AG04449 (cell line): ENCODE results near the gene SOX6.

Source experiments
- CTCF ChIA-PET: fragments of 350-600 bp; formaldehyde crosslinking; extraction: SDS; loops from one replicate; lab custom pipeline; 2021; ENCODE audit warnings: antibody characterized with exemption; lab: Yijun Ruan, JAX
- POLR2A ChIA-PET: fragments of 400-600, 350-600 bp; formaldehyde crosslinking; extraction: SDS; loops from one replicate; lab custom pipeline; 2020; ENCODE audit warnings: antibody characterized with exemption, inconsistent platforms; lab: Yijun Ruan, JAX
- DNase-seq: peaks from one replicate; pipeline ENCODE4 v3.0.0-alpha.2; 2010; ENCODE audit warnings: low read depth, low spot score
- H3K4me3 ChIP-seq: 2 replicates; pipeline ENCODE4 v1.5.1; 2011; ENCODE audit warnings: low read depth, mild to moderate bottlenecking, control low read depth, low read length
- TF ChIP-seq, protein P1 (sequence below): IDR thresholded peaks from one replicate; pipeline ENCODE4 v1.5.1; 2011; ENCODE audit warnings: mild to moderate bottlenecking, moderate library complexity, low read length, control low read depth, inconsistent platforms; ENCODE audit not compliant: insufficient read depth; ENCODE audit errors: missing control alignments

SOX6 gene

DNA sequence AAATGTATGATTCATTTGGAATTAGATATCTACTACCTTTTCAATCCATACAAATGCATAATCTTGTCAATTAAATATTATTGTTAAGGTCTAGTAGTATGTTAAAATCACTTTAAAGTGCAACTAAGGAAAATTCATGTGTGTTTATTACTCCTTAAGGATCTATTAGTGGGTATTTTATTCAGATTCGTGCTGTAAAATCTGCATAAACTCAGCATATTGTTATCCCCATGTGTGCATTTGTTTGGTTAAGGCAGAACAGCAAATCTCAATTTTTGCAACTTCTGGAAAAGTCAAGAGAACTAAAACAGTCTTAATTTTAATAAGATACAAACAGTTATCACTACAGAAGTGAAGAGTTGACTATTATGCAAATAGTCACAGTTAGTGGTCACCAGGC, 234.5 kb downstream of the SOX6 start:
- ChIA-PET CTCF (interaction anchor here (0.6 to 1.4 kb wide), 3 partner anchors 10 to 485 kb away, joined by 3 read pairs; no protein-coding TSS in a partner anchor), POLR2A (no interaction called here)
- TF ChIP-seq, protein P1, sequence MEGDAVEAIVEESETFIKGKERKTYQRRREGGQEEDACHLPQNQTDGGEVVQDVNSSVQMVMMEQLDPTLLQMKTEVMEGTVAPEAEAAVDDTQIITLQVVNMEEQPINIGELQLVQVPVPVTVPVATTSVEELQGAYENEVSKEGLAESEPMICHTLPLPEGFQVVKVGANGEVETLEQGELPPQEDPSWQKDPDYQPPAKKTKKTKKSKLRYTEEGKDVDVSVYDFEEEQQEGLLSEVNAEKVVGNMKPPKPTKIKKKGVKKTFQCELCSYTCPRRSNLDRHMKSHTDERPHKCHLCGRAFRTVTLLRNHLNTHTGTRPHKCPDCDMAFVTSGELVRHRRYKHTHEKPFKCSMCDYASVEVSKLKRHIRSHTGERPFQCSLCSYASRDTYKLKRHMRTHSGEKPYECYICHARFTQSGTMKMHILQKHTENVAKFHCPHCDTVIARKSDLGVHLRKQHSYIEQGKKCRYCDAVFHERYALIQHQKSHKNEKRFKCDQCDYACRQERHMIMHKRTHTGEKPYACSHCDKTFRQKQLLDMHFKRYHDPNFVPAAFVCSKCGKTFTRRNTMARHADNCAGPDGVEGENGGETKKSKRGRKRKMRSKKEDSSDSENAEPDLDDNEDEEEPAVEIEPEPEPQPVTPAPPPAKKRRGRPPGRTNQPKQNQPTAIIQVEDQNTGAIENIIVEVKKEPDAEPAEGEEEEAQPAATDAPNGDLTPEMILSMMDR: no peak
- DNase-seq: no peak
- no peak overlapping the region for H3K4me3 ChIP-seq

DNA sequence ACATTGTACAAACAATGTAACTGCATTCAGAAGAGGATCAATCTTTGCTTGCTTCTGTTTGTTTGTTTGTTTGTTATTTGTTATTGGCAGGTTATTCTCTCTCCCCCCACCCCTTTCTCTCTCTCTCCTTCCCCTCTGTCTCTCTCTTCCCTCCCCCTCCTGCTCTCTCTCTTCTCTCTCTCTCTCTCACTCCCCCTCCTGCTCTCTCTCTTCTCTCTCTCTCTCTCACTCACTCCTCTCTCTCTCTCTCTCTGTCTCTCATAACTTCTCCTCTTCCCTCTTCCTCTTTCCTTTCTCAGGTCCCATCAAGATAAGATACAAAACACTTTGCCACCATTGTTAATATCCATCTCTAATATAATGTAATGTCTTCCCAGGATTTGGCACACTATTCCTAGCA, 236.3 kb downstream of the SOX6 start:
- ChIA-PET CTCF (no interaction called here), POLR2A (no interaction called here)
- no peak overlapping the region for H3K4me3 ChIP-seq
- DNase-seq: no peak
- TF ChIP-seq, protein P1: no peak

DNA sequence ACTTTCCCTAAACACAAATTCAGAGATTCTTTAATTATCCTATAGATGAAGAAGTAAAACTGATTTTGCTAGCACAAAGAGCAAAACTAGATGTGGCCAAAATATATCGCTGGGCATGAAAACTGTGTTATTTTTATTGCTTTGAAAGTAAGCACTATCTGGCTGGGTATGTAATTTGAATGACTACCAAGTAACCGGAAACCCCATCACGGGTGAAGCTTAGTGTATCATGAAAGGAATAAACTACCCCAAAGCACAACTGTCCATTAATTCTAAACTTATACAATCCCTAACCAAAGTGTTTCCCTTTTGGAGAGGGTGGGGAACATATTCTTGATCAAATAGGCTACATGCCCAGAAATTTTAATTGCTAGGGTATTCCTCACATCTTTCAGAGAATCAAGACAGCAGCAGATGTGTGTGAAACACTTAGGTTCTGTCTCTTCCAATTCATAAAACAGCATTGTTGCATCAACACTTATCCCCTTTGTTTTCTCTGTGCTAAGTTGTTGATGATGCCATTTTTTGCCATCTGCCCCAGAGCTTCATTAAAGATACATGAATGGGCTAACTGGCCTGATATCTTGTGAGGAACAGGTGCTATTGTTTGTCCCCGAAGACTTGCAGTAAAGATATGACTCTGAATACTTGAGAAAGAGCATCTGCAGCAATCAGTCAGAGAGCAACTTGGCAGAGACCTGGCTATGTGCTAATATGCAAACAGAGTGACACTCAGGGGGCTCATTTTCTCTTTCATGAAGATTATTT, 238.2 kb downstream of the SOX6 start:
- ChIA-PET POLR2A (no interaction called here), CTCF (interaction anchor here (1.0 to 1.5 kb wide), 2 partner anchors 51 to 469 kb away, joined by 3 read pairs; no protein-coding TSS in a partner anchor)
- DNase-seq: no peak
- no peak overlapping the region for H3K4me3 ChIP-seq
- TF ChIP-seq, protein P1: no peak

DNA sequence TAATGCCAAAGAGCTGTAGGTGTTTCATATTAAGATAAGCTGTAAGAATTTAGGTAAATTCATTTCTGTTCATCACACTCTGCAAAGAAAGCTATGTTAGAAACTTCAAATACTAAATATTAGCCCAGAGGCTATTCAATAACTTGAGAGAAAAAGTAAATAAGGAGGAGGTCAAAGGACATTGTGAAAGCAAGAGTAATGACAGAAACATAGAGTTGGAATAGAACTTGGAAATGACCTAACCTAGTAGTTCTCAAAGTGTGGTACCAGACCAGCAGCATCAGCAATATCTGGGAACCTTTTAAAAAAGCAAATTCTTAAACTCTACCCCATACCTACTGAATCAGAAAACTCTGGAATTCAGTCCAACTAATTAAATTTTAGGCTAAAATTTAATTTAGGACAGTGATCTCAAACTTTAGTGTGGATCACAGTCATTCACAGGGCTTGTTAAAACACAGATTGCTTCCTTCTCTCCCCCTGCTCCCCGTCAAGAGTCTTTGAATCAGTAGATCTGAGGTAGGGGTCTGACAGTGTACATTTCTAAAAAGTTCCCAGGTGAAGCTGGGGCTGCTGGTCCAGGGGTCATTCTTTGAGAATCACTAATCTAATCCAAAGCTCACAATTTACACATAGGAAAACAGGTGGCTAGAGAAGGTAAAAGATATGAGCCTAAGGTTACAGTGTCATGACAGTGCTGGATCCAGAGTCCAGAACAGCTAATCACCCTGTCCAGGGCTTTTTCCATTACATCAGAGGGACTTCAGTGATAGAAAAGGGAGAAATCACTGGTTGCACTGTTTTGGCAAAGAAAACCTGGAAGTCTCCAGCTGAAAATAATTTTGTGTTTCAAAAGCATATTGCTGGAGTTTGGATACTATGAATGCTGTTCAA, 241.1 kb downstream of the SOX6 start:
- ChIA-PET CTCF (no interaction called here), POLR2A (no interaction called here)
- TF ChIP-seq, protein P1: no peak
- no peak for DNase-seq
- H3K4me3 ChIP-seq: no peak overlapping the region

DNA sequence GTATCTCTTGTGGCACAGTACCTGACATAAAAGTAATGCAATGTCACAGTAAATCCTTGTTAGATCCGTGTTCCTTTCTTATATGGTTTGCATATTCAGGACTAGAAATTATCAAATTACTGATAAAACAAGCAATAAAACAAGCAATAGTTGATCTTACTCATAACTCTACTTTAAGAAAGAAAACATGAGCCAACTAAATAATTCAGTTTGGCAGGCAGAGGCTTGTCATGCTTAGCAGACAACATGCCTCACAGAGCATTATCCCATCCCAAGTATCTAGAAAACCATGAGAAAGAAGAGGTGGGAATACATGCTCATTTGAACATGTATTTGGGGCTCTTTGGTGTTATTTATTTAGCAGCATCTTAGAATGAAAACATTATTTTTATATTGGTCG, 241.9 kb downstream of the SOX6 start:
- POLR2A ChIA-PET: no interaction called here

DNA sequence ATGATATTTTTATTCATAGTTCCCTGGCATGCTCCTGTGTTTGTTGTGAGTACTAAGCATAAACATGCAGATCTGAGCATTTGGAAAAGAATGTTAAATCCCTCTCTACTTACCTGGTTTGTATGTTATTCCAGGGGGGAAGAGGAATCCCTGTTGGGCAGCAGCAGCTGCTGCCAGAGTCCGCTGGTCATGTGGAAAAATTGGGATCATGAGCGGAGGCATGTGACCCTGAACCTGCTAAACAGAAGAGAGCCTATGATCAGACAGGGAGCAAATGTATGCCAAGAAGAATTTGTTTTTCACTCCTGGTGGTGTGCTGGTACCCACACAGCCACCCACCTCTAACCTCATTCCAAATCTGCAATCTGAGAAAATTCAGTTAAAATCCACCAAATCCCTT, 244.7 kb downstream of the SOX6 start:
- no peak for DNase-seq
- ChIA-PET CTCF (interaction anchor here (0.9 kb wide), 1 partner anchor 10 kb away, joined by 3 read pairs; no protein-coding TSS in a partner anchor), POLR2A (no interaction called here)
- no peak overlapping the region for H3K4me3 ChIP-seq
- TF ChIP-seq, protein P1: no peak

More for the DNA sequence above, 241.9 kb downstream of the SOX6 start:
- TF ChIP-seq, protein P1: no peak
- no peak overlapping the region for H3K4me3 ChIP-seq
- CTCF ChIA-PET: no interaction called here
- no peak for DNase-seq
